HL-60 (cell line): Measurements from ENCODE around the gene CHD2.

Experiments
- CTCF ChIP-seq: IDR thresholded peaks from one replicate; pipeline ENCODE4 v1.5.1; 2011; ENCODE audit warnings: low read length, control low read depth, inconsistent platforms; ENCODE audit not compliant: insufficient read depth
- POLR2AphosphoS5 ChIP-seq: IDR thresholded peaks from 2 replicates; pipeline ENCODE4 v1.6.1; 2012; ENCODE audit warnings: low read depth
- REST ChIP-seq: IDR thresholded peaks from 2 replicates; pipeline ENCODE4 v1.6.1; 2012; ENCODE audit warnings: low read depth; ENCODE audit not compliant: insufficient replicate concordance
- SPI1 ChIP-seq: IDR thresholded peaks from 2 replicates; pipeline ENCODE4 v1.6.1; 2012; ENCODE audit warnings: low read depth, mild to moderate bottlenecking, borderline replicate concordance

GRCh38 chr15:93018574-93018973 lies 118.5 kb downstream of the CHD2 start:
- no peak for TF ChIP-seq CTCF
- TF ChIP-seq REST = no peak
- TF ChIP-seq SPI1 = no peak
- TF ChIP-seq POLR2AphosphoS5 = no peak
